ENCODE data around the gene EPG5.

DNA sequence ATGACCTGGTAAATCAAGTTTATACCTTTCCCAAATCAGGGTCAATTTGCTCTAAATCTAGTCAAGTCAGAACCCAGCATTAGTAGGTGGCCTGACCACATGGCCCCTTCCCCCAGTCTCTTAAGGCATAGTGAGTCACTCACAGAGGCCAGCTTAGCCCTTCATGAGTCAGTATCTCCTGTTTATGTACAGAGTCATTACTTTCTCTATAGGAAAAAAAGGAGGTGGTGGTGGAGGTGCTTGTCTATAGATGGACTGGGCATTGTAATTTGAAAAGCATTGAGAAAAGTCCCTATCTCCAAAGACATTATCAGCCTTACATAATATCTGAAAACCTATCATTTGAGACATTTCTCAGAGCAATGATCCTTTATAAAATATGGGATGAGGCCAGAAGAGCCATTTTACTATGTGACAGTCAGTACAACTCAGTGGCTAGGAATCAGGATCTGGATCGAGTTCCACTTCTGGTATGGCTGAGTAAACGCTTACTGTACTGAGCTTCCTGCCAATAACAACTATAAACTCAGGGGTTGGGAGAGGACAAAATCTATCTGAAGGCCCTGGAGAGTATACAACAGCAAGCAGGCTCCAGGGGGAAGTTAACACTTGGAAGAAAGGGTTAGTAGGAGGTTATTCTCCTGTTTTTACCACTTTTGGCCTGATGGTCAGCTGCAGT is 164.2 kb downstream of the EPG5 start:
- TF ChIP-seq CTCF (IDR thresholded peaks at IDR 0.05; ENCODE audit: insufficient read depth, low read length) (no peak), GABPA (IDR thresholded peaks at IDR 0.05; ENCODE audit: low read depth) (no peak), POLR2AphosphoS5 (IDR thresholded peaks at IDR 0.05; ENCODE audit: low read depth) (no peak)
